ENCODE data around the gene ACTR1B.
"Not testable (repeated sequence)": the region's sequence is repeated elsewhere in the genome, so short reads cannot be mapped to it uniquely, and the experiment has no call there.

ACTR1B gene

GRCh38 chr2:97663962-97664635, at the start of gene ACTR1B:
ACTR1B (minus strand) TSS chr2:97664044; CDS start chr2:97663890, 154 bp downstream.
- DNase-seq: peak; percentile 98

- no peak for DNase-seq
These were observed 49.0 kb upstream of the ACTR1B start for GRCh38 chr2:97712693-97713295.

GRCh38 chr2:97712175-97712574, 48.3 kb upstream of the ACTR1B start:
- DNase-seq: not testable (repeated sequence)

- DNase-seq: no peak
These were observed 47.5 kb upstream of the ACTR1B start for GRCh38 chr2:97711394-97711711.

DNA sequence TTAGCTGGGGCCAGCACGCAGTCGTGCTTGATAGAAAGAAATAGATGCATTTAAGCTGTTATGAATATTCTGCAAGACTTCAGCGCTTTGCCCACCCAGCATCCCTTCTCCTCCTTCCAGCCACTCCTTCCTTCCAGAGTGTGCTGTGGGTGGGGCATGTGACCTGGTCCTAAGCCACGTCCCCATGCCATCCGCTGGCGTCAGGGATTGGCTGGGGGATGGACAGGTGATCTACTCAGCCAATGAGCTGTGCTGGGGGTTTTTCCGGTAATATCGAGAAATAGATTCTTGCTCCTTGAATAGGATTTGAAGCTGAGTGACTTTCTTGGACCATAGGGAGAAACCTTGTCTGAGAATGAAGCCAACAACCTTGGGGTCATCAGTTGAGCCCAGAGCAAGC, 44.8 kb upstream of the ACTR1B start:
- DNase-seq: no peak

GRCh38 chr2:97708048-97708380, 44.2 kb upstream of the ACTR1B start:
- DNase-seq: no peak

DNA sequence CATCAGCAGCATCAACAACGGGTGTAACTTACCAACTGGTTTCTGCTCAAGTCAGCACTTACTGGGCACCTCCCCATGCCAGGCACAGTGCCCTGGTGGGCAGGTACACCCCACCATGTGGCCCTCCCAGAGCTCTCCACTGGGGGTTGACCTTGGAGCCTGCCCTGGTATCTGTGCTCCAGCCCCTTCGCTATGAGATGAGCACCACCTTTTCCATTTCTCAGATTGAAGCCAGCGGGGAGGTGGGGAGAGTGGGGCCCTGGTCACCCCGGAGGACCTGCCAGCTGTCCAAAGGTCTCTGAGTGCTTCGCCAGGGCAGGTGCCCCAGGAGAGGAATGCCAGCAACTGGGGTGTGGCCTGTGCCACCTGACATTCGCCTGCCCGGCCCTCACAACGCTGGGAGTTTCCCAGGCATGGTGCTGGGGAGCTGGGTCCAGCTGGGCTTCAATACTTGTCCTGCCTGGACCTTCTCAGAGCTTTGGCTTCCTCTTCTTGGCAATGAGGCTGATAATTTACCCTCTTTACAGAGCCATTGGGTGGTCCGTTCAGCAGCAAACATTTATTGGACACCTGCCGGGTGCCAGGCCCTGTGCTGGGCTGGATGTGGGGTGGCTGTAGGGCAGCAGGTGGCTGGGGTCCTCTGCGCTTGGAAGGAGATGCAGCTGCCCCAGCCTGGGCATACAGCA, 43.7 kb upstream of the ACTR1B start:
- DNase-seq: no peak

DNA sequence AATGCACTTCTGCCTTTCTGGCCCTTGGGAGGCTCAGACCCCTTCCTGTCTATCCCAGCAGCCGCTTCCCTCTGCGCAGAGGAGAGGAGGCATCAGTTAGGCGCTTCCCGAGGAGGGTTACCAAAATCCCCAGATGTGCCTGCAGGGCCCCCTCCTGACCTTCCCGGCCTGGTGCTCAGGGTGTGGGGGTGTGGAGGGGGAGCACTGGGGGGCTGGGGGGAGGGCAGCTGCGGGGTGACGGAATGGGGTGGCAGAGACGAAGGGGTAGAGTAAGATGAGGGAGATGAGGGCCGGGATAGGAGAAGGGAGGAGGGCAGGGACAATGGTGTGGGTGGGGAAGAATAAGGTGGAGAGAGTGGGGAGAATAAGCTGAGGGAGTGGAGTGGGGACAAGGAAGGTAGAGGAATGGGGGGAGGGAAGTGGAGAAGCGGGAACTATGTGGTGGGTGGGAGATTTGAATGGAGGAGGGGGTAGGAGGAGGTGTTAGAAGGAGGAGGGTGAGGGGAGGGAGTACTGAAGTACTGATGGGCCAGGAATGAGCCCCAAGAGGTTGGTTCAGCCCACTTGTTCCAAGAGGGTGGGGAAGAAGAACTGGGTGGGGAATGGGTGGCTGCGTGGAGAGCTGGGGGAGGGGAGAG, 43.0 kb upstream of the ACTR1B start:
- DNase-seq: no peak

GRCh38 chr2:97706112-97706511, 42.3 kb upstream of the ACTR1B start:
- no peak for DNase-seq

DNA sequence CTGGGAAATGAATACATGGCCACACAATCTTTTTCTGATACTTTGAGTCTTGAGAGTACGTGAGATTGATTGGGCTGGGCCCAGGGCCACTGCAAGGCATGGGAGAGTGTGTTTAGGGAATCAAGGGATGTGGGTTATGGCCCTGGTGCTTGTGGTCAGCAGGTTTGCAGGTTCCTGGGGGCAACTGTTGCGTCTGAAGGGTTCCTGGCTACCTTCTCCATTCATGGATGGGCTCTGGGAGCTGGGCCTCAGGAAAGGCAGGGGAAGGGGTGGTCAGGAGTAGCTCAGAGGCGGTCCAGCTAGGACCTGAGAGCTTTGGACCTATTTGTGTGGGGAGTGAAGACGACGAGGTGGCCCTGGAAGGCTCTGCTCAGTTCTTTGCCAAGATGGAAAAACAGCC, 41.1 kb upstream of the ACTR1B start:
- DNase-seq: no peak

DNA sequence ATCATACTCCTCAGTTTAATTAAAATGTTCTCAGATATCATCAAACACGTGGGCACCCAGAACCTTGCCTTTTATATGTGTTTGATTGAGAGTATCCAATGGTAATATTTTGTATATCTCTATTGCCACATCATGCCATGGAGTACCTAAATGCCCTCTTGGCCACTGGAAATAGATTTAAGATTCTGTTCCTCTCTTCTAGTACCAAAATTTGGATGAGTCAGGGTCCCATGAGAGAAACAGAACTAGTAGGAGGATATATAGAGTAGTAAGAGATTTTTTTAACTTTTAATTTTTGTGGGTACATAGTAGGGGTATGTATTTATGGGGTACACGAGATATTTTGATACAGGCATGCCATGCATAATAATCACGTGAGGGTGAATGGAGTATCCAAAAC, 39.9 kb upstream of the ACTR1B start:
- DNase-seq: no peak

DNA sequence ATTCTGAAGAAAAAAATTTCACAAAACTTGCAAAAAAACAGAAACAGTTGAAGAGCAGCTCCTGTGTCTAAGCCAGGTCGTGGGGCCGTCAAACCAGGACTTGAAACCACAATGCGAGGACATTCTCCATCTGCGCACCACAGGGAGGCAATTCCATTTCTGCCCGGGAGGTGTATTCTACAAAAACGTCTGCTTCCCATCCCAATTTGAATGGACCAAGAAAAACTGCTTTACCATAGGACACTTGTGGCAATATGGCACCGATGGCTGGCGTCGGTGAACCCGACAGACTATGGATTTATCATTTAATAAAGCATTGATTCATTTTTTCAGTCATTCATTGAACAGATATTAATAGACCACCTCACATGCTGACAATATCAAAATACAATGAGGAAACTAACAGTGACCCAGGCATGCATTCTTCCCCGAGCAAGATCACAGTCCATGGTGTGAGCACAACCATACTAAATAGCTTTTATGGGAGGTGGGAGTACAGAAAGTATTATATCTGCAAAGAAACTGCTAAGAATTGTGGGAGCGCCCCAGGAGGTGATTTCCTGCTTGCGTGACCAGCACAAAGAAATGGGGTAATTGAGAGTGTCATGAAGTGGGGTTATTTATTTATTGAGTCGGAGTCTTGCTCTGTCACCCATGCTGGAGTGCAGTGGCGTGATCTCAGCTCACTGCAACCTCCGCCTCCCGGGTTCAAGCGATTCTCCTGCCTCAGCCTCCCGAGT, 39.1 kb upstream of the ACTR1B start:
- DNase-seq: no peak

DNA sequence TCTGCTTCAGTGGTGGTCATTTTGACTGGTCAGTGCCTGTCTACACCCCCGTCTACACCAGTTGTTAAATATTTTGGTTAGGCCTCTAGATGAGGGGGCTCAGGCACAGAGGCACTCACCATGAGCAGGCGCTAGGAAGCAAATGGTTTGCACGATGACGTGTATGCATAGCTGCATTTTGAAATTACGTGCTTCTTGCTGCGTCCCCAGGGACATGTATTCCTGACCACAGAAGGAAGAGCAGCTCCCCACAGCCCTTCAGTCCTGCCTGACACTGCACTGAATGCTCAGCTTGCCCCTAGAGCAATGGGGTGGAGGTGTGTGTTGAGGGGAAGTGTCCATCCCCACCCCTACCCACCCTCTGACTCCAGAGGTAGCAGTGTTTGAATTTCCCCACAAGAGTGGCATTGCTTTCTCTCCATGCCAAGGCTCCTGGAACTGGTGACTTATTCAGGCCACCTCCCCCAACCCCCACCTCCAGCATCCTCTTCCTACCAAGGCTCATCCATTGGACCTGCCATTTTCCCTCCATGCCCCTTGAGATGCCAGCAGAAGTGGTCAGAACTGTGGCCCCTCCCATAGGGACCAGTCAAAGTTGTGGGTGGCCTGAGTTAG, 38.1 kb upstream of the ACTR1B start:
- DNase-seq: no peak

DNA sequence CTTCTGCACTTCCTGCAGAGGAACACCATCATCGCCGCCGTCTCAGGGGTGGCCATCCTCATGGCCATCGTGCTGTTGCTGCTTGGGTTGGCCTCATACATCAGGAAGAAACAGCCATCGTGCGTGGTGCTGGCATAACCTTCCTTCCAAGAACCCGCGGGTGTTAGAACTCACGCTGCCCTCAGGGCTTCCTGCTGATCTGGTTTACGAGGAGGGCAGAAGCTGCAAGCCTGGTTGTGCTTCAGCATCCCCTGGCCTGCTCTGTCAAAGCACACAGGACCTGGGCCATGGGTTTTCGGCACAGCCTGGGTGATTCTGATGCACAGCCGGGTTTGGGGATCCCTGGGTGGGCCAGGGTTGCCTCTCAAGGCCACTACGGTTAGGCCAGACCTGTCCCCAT, 37.3 kb upstream of the ACTR1B start:
- no peak for DNase-seq

- peak; percentile 40 for DNase-seq
These were observed 36.1 kb upstream of the ACTR1B start for GRCh38 chr2:97699765-97700444.

GRCh38 chr2:97698530-97698929, 34.7 kb upstream of the ACTR1B start:
- DNase-seq: no peak

DNA sequence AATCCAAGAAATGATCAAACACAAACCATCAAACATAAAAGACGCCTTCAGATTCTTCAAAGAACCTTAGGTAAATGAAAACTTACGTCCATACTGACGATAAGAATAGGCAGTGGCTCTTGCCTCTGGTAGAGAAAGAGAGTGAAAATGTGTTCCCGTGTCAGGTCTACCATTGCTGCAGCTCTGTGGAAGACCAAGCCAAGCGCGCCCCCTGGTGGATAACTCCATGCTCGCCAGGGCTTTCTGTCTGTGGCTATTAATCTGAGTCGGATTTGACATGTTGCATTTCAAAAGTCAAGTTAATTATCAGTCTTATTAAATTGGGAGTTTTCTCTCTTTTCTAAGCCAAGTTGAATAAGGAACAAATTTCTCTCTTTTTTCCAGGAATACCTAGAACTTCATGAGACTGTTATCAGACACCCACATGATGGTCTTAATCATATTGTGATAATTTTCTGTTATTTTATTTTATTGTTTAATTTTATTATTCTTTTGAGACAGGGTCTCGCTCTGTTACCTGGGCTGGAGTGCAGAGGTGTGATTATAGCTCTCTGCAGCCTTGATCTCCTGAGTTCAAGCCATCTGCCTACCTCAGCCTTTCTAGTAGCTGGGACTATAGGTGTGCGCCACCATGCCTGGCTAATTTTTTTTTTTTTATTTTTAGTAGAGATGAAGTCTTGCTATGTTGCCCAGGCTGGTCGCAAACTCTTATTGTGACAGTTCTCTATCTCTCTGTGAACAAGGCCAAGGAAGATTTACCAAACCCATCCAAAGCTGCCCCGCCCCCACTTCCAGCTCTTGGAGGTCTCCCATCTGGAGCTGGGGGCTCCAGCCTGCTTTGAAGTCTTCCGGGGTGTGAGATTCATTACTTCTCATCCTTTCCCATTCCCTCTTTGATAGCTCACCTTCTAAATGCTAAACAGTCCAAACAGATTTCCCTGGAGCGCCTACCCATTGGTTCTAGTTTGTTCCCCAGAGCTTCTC, 33.7 kb upstream of the ACTR1B start:
- peak; percentile 55 for DNase-seq

DNA sequence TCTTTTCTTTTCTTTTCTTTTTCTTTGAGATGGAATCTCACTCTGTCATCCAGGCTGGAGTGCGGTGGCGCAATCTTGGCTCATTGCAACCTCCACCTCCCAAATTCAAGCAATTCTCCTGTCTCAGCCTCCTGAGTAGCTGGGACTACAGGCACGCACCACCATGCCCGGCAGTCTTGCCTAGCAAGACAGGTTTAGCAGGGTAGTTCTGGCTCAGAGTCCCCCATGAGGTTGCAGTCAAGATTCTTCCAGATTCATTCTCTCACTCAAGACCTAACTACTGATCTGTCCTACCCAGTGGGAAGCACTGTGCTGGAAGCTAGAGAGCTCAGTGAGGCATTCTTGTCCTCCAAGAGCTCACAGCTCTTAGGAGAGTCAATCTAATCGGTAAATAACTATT, 31.9 kb upstream of the ACTR1B start:
- no peak for DNase-seq

DNA sequence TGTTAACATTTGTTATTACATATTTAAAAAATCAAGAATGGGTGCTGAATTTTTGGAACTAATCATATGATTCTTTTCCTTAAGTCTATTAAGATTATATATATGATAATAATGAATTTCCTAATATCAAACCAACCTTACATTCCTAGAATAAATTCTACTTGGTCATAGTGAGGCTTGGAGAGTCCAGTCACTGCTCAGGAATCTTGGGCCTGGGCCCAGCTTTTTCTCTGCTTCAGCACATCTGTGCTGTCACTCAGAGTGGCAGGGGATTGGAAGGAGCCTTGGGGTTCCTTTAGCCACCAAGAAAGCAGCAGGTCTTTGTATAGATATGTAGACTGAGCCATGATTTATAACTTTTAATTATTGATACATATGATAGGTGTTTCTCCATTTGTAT, 29.6 kb upstream of the ACTR1B start:
- no peak for DNase-seq

DNA sequence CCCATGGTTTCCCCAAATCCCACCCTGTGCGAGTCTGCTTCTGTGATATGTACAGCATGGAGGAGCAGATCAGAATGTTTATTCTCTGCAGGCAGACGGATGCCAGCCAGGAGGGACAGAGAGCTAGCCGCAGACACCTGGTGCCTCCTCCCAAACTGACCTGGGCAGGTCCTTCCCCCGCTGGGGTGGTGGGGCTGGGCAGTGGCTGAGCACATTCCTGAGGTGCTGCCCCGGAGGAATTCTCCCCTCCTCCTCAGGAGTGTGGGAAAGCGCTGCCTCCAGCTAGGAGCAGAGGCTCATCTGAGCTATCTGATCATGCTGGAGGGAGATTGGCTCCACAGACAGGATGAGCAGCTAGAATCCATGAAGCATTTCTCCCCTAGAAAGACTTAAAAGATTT, 27.3 kb upstream of the ACTR1B start:
- DNase-seq: no peak

All from NCI-H1092 treated with DMSO at 0.1 percent for 48 hours (cell line).